Panc1 (cell line): ENCODE data around the gene ARL5A. TPM values are rescaled to one million over a fixed set of nuclear protein-coding genes. Genes with fewer than 3 reads are reported as not detected.

Experiments used
- ATAC-seq: fragments of 200-7000 bp; cut with Tn5 transposase; 2 replicates; pipeline ENCODE4 v1.9.1; 2020; ENCODE audit warnings: mild to moderate bottlenecking, moderate library complexity
- BruUV-seq: library from RNA; stranded (reverse); fragments of 400-500 nt; replicated peaks from 2 replicates; lab custom pipeline; 2021; lab: Mats Ljungman, UMichigan
- CTCF ChIA-PET: fragments of 300-600 bp; sonication (Branson Sonifier 250); formaldehyde crosslinking; loops from one replicate; lab custom pipeline; 2022; ENCODE audit warnings: antibody characterized with exemption; lab: Charles Lee
- POLR2A ChIA-PET: fragments of 300-600 bp; sonication (Branson Sonifier 250); formaldehyde crosslinking; loops from one replicate; lab custom pipeline; 2022; ENCODE audit warnings: antibody characterized with exemption; lab: Charles Lee
- DNase-seq: peaks from one replicate; pipeline ENCODE4 v3.0.0-alpha.2; 2010; ENCODE audit warnings: low read depth, low spot score
- H3K27ac ChIP-seq: 2 replicates; pipeline ENCODE4 v1.5.1; 2011; ENCODE audit warnings: mild to moderate bottlenecking, low read length, inconsistent platforms
- H3K27me3 ChIP-seq: fragments of 200-500 bp; sonication (Bioruptor generic); 2 replicates; pipeline ENCODE4 v1.6.0; 2014; ENCODE audit warnings: low read length, inconsistent platforms; ENCODE audit not compliant: control insufficient read depth, insufficient read depth
- H3K36me3 ChIP-seq: fragments of 200-500 bp; sonication (Bioruptor generic); 2 replicates; pipeline ENCODE4 v1.5.1; 2014; ENCODE audit warnings: inconsistent platforms, mild to moderate bottlenecking, low read length, moderate library complexity; ENCODE audit not compliant: control insufficient read depth, insufficient read depth
- H3K4me1 ChIP-seq: 2 replicates; pipeline ENCODE4 v1.5.1; 2011; ENCODE audit warnings: inconsistent platforms, mild to moderate bottlenecking, low read length, moderate library complexity; ENCODE audit not compliant: control insufficient read depth, insufficient read depth
- H3K4me3 ChIP-seq, 2 experiments: 2 replicates each; pipeline ENCODE4 v1.5.1; 2011 to 2012; ENCODE audit warnings: low read depth in 2 of 2, low read length in 2 of 2, mild to moderate bottlenecking in 2 of 2, inconsistent platforms in 1 of 2, moderate library complexity in 1 of 2
- H3K9me3 ChIP-seq: fragments of 200-500 bp; sonication (Bioruptor generic); 2 replicates; pipeline ENCODE4 v1.5.1; 2014; ENCODE audit warnings: low read depth, mild to moderate bottlenecking, inconsistent platforms, low read length, moderate library complexity; ENCODE audit not compliant: control insufficient read depth, insufficient read depth
- POLR2AphosphoS5 ChIP-seq: IDR thresholded peaks from 2 replicates; pipeline ENCODE4 v1.6.1; 2012; ENCODE audit warnings: mild to moderate bottlenecking, low read depth, low read length, moderate library complexity
- SIN3A ChIP-seq: IDR thresholded peaks from 2 replicates; pipeline ENCODE4 v1.6.1; 2012; ENCODE audit warnings: low read depth, mild to moderate bottlenecking, low read length, moderate library complexity, borderline replicate concordance; ENCODE audit not compliant: insufficient read depth
- TCF7L2 ChIP-seq: IDR thresholded peaks from 2 replicates; pipeline ENCODE4 v1.6.1; 2011; ENCODE audit warnings: mild to moderate bottlenecking, low read depth, low read length, inconsistent platforms
- in situ Hi-C: cut with HindIII; loops from 2 replicates; pipeline ENCODE4 v1.10.0; 2016; ENCODE audit warnings: low sequenced_read_pairs, low pct_unique_long_range_greater_than_20kb
- intact Hi-C: fragments of 100-400 bp; cut with micrococcal nuclease; formaldehyde crosslinking; loops from one replicate; pipeline ENCODE4 v1.10.0; 2022; ENCODE audit not compliant: unreplicated experiment
- total RNA-seq: library from RNA; stranded (reverse); gene quantifications from one replicate; pipeline ENCODE4 v1.2.1, GENCODE V29; 2021; ENCODE audit not compliant: unreplicated experiment
- TF ChIP-seq, protein P1 (sequence below): fragments of 450-650 bp; IDR thresholded peaks from 2 replicates; pipeline ENCODE4 v1.5.1; 2017; ENCODE audit warnings: mild to moderate bottlenecking
- TF ChIP-seq, protein P2 (sequence below), 2 experiments: IDR thresholded peaks; 2 replicates each; pipeline ENCODE4 v1.6.1; 2011 to 2012; ENCODE audit warnings: low read depth in 2 of 2, control low read depth in 1 of 2, low read length in 1 of 2, mild to moderate bottlenecking in 1 of 2, moderate library complexity in 1 of 2; ENCODE audit not compliant: insufficient read depth in 1 of 2

The ARL5A gene
- total RNA-seq, 1 experiment from 2014 or later, result 47.5 TPM

DNA sequence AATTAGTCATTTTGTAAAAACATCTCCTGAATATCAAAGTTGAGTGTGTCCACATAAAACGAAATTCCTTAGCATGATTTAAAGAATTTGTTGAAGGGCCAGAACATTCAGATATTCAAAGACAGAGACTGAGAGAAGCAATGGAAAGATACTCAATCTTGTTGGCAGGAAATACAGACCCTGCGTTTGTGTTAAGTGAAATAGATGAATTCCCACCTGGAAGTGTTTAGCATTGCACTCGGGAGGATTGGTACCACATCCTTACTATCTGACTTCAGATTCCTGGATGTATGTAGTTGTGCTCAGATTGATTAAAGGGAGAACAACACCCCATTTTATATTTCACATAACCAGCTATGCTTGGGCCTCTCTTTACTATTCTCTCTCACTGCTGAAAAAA, 9.7 kb upstream of the ARL5A start:
- intact Hi-C loops (no loop called here), in situ Hi-C loops (no loop called here)
- H3K4me3 ChIP-seq, result no peak overlapping the region
- no peaks in the 10 kb centered on the region for H3K36me3 ChIP-seq
- no peaks in the 10 kb centered on the region for H3K9me3 ChIP-seq
- no peaks in the 10 kb centered on the region for H3K4me1 ChIP-seq
- DNase-seq (no peak), ATAC-seq (no peak)
- peaks cover 10% of the 10 kb centered on the region; the same call in 1 of the 2 replicates for H3K27me3 ChIP-seq
- no peak for TF ChIP-seq SIN3A
- TF ChIP-seq, protein P1, sequence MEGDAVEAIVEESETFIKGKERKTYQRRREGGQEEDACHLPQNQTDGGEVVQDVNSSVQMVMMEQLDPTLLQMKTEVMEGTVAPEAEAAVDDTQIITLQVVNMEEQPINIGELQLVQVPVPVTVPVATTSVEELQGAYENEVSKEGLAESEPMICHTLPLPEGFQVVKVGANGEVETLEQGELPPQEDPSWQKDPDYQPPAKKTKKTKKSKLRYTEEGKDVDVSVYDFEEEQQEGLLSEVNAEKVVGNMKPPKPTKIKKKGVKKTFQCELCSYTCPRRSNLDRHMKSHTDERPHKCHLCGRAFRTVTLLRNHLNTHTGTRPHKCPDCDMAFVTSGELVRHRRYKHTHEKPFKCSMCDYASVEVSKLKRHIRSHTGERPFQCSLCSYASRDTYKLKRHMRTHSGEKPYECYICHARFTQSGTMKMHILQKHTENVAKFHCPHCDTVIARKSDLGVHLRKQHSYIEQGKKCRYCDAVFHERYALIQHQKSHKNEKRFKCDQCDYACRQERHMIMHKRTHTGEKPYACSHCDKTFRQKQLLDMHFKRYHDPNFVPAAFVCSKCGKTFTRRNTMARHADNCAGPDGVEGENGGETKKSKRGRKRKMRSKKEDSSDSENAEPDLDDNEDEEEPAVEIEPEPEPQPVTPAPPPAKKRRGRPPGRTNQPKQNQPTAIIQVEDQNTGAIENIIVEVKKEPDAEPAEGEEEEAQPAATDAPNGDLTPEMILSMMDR, result no peak
- TF ChIP-seq, protein P2, sequence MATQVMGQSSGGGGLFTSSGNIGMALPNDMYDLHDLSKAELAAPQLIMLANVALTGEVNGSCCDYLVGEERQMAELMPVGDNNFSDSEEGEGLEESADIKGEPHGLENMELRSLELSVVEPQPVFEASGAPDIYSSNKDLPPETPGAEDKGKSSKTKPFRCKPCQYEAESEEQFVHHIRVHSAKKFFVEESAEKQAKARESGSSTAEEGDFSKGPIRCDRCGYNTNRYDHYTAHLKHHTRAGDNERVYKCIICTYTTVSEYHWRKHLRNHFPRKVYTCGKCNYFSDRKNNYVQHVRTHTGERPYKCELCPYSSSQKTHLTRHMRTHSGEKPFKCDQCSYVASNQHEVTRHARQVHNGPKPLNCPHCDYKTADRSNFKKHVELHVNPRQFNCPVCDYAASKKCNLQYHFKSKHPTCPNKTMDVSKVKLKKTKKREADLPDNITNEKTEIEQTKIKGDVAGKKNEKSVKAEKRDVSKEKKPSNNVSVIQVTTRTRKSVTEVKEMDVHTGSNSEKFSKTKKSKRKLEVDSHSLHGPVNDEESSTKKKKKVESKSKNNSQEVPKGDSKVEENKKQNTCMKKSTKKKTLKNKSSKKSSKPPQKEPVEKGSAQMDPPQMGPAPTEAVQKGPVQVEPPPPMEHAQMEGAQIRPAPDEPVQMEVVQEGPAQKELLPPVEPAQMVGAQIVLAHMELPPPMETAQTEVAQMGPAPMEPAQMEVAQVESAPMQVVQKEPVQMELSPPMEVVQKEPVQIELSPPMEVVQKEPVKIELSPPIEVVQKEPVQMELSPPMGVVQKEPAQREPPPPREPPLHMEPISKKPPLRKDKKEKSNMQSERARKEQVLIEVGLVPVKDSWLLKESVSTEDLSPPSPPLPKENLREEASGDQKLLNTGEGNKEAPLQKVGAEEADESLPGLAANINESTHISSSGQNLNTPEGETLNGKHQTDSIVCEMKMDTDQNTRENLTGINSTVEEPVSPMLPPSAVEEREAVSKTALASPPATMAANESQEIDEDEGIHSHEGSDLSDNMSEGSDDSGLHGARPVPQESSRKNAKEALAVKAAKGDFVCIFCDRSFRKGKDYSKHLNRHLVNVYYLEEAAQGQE (IDR thresholded peaks at IDR 0.05; ENCODE audit: insufficient read depth in 1 of 2, low read depth in 2 of 2, low read length in 1 of 2), result no peak
- no peak for TF ChIP-seq TCF7L2
- no peak for TF ChIP-seq POLR2AphosphoS5
- POLR2A ChIA-PET, result no interaction called here
- CTCF ChIA-PET, result no interaction called here
- no TSS peak for BruUV-seq
- H3K27ac ChIP-seq, result no peak overlapping the region

GRCh38 chr2:151833984-151834383, 5.8 kb upstream of the ARL5A start:
- H3K9me3 ChIP-seq, result no peaks in the 10 kb centered on the region
- peaks cover 10% of the 10 kb centered on the region; the same call in 1 of the 2 replicates for H3K27me3 ChIP-seq
- intact Hi-C loops (no loop called here), in situ Hi-C loops (no loop called here)
- ChIA-PET CTCF (no interaction called here), POLR2A (no interaction called here)
- BruUV-seq, result no TSS peak
- TF ChIP-seq POLR2AphosphoS5 (no peak), TCF7L2 (no peak), SIN3A (no peak)
- TF ChIP-seq, protein P1, result no peak
- TF ChIP-seq, protein P2 (IDR thresholded peaks at IDR 0.05; ENCODE audit: insufficient read depth in 1 of 2, low read depth in 2 of 2, low read length in 1 of 2), result no peak
- DNase-seq (no peak), ATAC-seq (no peak)
- peaks cover under 1% of the 10 kb centered on the region for H3K4me1 ChIP-seq
- no peaks in the 10 kb centered on the region for H3K36me3 ChIP-seq
- no peak overlapping the region for H3K4me3 ChIP-seq
- no peak overlapping the region for H3K27ac ChIP-seq
